Ishikawa (cell line): Measurements from ENCODE around the gene MYO5B.

Experiments
- CEBPB ChIP-seq: IDR thresholded peaks from 2 replicates; pipeline ENCODE4 v1.6.1; 2012
- CREB1 ChIP-seq: IDR thresholded peaks from 2 replicates; pipeline ENCODE4 v1.6.1; 2012; ENCODE audit warnings: low read depth
- EGR1 ChIP-seq: IDR thresholded peaks from 2 replicates; pipeline ENCODE4 v1.6.1; 2012
- EP300 ChIP-seq: IDR thresholded peaks from 2 replicates; pipeline ENCODE4 v1.6.1; 2012; ENCODE audit warnings: borderline replicate concordance
- FOXM1 ChIP-seq: IDR thresholded peaks from 2 replicates; pipeline ENCODE4 v1.6.1; 2012; ENCODE audit warnings: low read depth, borderline replicate concordance
- MAX ChIP-seq: IDR thresholded peaks from 2 replicates; pipeline ENCODE4 v1.6.1; 2012
- NFIC ChIP-seq: IDR thresholded peaks from 2 replicates; pipeline ENCODE4 v1.6.1; 2012
- RAD21 ChIP-seq: IDR thresholded peaks from 2 replicates; pipeline ENCODE4 v1.6.1; 2012; ENCODE audit warnings: low read depth
- REST ChIP-seq: IDR thresholded peaks from 2 replicates; pipeline ENCODE4 v1.6.1; 2012; ENCODE audit warnings: low read depth, mild to moderate bottlenecking
- TAF1 ChIP-seq: IDR thresholded peaks from 2 replicates; pipeline ENCODE4 v1.6.1; 2012; ENCODE audit warnings: low read depth, mild to moderate bottlenecking
- TCF12 ChIP-seq: IDR thresholded peaks from 2 replicates; pipeline ENCODE4 v1.6.1; 2012; ENCODE audit warnings: low read depth
- TEAD4 ChIP-seq: IDR thresholded peaks from 2 replicates; pipeline ENCODE4 v1.6.1; 2012
- YY1 ChIP-seq: IDR thresholded peaks from 2 replicates; pipeline ENCODE4 v1.6.1; 2012; ENCODE audit warnings: low read depth
- ZBTB7A ChIP-seq: IDR thresholded peaks from 2 replicates; pipeline ENCODE4 v1.6.1; 2012; ENCODE audit warnings: low read depth
- TF ChIP-seq, protein P1 (sequence below): IDR thresholded peaks from 2 replicates; pipeline ENCODE4 v1.6.1; 2012

The MYO5B gene

GRCh38 chr18:50072146-50072545, 122.8 kb downstream of the MYO5B start:
- TF ChIP-seq YY1 (no peak), MAX (no peak), FOXM1 (no peak), ZBTB7A (no peak), TEAD4 (no peak), EP300 (no peak), TCF12 (no peak), NFIC (no peak), REST (no peak), RAD21 (no peak), TAF1 (no peak), EGR1 (no peak), CEBPB (no peak)
- TF ChIP-seq, protein P1, sequence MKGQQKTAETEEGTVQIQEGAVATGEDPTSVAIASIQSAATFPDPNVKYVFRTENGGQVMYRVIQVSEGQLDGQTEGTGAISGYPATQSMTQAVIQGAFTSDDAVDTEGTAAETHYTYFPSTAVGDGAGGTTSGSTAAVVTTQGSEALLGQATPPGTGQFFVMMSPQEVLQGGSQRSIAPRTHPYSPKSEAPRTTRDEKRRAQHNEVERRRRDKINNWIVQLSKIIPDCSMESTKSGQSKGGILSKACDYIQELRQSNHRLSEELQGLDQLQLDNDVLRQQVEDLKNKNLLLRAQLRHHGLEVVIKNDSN = no peak

GRCh38 chr18:50071397-50071796, 123.5 kb downstream of the MYO5B start:
- TF ChIP-seq EP300 (no peak), EGR1 (no peak), MAX (no peak), ZBTB7A (no peak), YY1 (no peak), RAD21 (no peak), NFIC (no peak), TCF12 (no peak), CREB1 (no peak), TEAD4 (no peak)
- TF ChIP-seq, protein P1 = no peak

DNA sequence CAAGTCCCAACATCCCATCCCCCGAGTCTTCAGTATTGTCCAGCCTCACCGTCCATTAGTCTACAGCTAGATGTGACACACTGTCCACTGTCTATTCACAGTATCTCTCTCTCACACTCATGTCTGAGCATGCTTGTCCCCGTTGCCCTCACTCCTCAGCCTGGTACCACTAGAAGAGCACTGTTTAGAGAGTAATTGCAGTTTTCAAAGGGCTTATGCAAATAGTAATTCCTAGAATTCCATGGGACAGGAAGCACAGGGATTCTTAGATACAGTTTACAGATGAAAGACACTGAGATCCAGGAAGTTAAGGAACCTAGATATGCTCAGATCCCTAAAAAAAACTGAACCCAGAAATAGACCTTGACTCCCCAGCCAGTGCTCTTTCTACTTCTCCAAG, 125.5 kb downstream of the MYO5B start:
- TF ChIP-seq CEBPB (no peak), MAX (no peak), RAD21 (no peak), TAF1 (no peak), FOXM1 (no peak), EGR1 (no peak), TCF12 (no peak), NFIC (no peak), ZBTB7A (no peak), TEAD4 (no peak), YY1 (no peak), REST (no peak), EP300 (no peak), CREB1 (no peak)
- TF ChIP-seq, protein P1 = no peak

GRCh38 chr18:50065527-50065926, 129.4 kb downstream of the MYO5B start:
- TF ChIP-seq RAD21 (no peak), TAF1 (no peak), EGR1 (no peak), TCF12 (no peak), CEBPB (no peak), FOXM1 (no peak), NFIC (no peak), ZBTB7A (no peak), EP300 (no peak), CREB1 (no peak), TEAD4 (no peak)
- TF ChIP-seq, protein P1 = no peak

GRCh38 chr18:50065039-50065438, 129.9 kb downstream of the MYO5B start:
- TF ChIP-seq FOXM1 (no peak), CEBPB (no peak), TAF1 (no peak), EP300 (no peak), NFIC (no peak), REST (no peak), MAX (no peak), TCF12 (no peak), TEAD4 (no peak), RAD21 (no peak), YY1 (no peak)
- TF ChIP-seq, protein P1 = no peak
